Stimulated activated CD8-positive, alpha-beta memory T cell treated with anti-CD3 and anti-CD28 coated beads, Interleukin-12 subunit alpha, Interleukin-12 subunit beta, amount 100 ng/mL, for 4 hours (primary cell): ENCODE measurements around the gene BANP.
"Not testable (repeated sequence)": the region's sequence is repeated elsewhere in the genome, so short reads cannot be mapped to it uniquely, and the experiment has no call there.

ENCODE experiments used
- DNase-seq: peaks from one replicate; pipeline ENCODE4 v3.0.0-alpha.2; 2020; ENCODE audit warnings: low read depth

BANP gene

GRCh38 chr16:87926246-87927194 is 24.7 kb upstream of the BANP start:
- DNase-seq: no peak

GRCh38 chr16:87927195-87927562 is 24.1 kb upstream of the BANP start:
- DNase-seq: no peak

GRCh38 chr16:87929986-87930385 is 21.2 kb upstream of the BANP start:
- no peak for DNase-seq

- DNase-seq: no peak
These were observed 20.8 kb upstream of the BANP start for GRCh38 chr16:87930456-87930855.

- no peak for DNase-seq
These were observed 19.7 kb upstream of the BANP start for GRCh38 chr16:87931504-87931903.

DNA sequence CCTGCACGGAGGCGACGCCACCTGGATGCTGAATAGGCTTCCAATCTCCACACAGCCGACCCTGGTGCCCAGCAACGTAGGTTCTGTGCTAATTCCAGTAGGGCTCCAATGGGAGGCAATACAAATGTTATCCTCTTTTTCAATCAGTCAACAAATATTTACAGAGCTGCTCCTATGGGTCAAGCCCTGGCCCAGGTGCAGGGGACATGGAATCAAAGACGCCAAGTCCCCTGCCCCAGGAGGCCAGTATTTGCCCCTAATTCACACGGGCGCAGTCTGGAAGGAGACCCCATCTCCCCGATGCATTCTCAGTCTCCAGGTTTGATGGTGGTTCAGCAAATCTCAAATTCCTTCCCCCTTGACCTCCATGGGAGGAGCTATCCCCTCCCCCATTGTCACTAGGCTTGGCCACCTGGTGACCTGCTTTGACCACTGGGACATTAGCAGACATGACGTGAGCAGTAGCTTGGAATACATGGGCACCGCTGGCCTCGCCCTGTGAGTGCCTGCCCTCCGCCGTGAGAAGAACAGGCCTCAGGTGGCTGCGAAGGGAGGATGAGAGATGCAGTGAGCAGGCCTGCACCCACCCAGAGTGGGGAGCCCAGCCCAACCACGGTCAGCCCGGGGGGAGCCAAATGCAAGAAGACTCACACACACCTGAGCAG is 18.6 kb upstream of the BANP start:
- DNase-seq: not testable (repeated sequence)

DNA sequence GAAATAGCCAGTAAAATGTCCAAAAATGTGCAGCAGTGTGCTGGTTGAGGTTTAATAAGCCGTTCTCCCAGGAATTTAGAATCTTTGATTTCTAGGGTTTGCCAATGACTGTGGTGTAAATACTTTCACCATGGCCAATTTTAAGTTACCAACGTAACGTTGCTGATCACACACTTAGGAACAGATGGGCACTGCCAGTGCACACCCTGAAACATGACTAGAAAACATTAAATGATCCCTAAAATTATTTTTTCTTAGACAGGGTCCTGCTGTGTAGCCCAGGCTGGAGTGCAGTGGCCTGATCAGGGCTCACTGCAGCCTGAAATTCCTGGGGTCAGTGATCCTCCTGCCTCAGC is 18.1 kb upstream of the BANP start:
- DNase-seq: no peak

DNA sequence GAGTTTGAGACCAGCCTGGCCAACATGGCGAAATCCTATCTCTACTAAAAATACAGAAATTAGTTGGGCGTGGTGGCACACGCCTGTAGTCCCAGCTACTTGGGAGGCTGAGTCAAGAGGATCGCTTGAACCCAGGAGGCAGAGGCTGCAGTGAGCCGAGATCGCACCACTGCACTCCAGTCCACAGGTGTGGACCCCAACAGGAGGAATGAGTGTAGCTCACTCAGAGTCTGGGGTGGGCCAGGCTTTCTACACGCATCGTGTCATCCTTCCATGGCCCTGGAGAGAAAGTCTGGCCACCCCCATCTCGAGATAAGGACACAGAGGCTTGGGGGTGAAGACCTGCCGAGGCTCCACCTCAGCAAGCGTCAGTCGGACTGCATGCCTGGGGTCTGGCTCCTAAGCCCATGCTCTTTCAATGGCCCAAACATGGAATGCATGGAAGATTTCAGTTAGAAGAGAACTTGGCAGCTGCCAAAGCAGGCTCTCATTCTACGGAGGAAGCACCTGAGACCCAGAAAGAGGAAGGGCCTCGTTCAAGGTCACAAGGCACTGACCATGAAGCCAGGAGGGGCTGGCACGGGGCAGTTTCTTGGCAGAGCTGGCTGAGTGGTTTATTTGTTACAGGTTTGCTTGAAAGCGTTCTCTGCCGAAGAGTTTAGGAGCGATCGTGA is 16.3 kb upstream of the BANP start:
- not testable (repeated sequence) for DNase-seq

GRCh38 chr16:87936016-87936374 is 15.2 kb upstream of the BANP start:
- DNase-seq: not testable (repeated sequence)

DNA sequence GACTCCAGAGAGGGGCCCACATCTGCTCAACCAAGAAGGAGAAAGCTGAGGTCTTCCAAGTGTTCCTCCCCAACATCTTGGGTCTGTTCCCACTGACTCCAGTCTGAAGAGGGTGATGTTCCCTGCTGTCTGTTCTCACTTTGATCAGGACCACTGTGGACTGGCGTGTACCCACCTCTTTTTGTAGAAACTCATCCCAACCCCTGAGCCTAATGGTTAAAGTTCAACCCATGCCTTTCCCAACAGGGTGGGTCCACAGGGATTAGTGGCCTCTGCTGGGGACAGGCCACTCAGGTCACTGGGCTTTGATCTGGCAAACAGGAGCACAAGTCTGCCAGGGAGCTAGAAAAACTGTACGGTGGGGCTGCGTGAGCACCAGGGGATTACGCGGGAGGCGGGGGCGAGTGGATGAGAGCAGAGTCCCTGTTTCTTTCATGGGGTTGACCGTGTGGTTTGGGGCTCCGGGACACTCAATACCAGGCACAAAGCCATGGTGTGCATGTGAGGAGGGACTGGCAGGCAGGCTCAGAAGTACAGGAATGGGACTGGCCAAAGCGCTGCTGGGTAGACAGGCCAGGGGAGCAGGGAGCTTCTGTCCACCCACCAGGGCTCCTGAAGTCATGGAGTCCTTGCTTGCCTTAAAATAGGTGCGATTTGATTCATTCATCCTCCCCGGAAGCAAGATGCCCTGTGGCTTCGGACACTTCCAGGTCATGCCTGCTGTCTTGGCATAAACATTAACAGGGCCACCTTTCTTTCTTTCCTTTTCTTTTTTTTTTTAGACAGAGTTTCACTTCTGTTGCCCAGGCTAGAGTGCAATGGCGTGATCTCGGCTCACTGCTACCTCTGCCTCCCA is 14.6 kb upstream of the BANP start, which contains the start of gene CA5A:
Gene CA5A, minus strand, starts transcription at position 155 of the 856 bp plus-strand sequence. Its CDS starts 79 bp downstream, at position 76.
- no peak for DNase-seq

- not testable (repeated sequence) for DNase-seq
These were observed 14.0 kb upstream of the BANP start for GRCh38 chr16:87937231-87937542.

GRCh38 chr16:87938412-87938949 is 12.8 kb upstream of the BANP start:
- no peak for DNase-seq

DNA sequence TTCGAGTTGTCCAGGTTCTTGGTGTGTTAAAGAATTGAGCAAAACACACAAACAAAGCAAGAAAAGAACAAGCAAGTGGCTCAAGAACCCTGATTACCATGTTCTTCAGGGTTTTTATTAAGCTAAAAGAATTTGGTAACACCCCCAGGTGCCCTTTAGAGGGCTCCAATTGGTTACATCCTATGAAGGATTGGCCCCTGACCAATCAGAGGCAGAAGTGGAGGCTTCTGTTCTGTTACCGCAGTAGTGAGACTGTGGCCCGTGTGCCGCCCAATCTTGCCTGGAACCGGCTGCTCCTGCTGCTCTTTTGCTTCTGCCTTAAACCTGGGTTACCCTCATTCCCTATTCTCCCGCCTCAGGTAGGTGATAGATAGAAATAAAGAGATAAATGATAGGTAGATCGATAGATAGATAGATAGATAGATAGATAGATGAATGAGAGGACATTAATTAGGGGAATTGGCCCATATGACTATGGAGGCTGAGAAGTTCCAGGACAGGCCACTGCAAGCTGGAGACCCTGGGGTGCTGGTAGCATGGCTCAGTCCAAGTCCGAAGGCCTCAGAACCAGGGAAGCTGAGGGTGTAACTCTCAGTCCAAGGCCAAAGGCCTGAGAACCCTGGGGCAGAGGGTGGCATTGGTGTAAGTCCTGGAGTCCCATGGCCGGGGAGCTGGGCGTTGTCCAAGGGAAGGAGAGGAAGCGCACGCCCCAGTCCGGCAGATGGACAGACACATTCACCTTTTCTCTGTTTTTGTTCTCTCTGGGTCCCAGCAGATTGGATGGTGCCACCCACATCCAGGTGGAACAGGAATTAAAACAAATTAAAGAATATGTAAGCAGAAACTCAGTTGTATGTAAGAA is 11.4 kb upstream of the BANP start:
- DNase-seq: no peak

GRCh38 chr16:87942680-87943079 is 8.6 kb upstream of the BANP start:
- DNase-seq: no peak

- no peak for DNase-seq
These were observed 5.7 kb upstream of the BANP start for GRCh38 chr16:87945351-87946042.

DNA sequence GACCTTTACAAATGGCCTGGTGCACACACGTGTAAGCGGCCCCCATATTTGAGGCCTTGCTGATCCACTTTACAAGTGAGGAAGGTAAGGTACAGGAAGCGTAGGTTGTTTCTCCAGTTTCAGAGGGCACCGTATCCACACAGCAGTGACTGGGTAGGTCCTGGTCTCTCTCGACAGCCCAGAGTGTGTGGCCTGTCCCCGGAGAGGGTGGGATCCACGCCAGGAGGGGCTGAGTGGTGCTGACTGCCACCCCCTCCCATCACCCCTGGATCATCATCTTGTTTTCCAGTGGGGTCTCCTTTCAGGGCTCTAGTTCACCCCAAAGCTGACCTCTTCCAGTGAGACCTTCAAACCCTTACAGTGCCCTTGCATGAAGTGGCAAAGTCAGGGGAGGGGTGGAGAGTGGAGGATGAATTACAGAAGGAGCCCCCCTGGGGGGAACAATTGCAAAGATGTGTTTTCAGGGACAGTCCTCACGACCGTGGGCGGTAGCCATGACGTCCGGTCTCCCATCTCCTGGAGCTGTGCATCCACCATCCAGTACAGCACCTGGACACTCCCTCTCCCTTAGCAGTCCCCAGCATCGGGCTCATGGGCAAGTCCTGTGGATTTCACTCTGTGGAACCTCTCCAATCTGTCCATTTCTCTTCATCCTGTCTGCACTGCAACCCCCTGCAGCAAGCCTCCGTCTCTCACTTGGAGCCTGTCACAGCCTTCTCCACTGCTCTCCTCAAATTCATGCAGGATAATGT is 4.5 kb upstream of the BANP start:
- DNase-seq: no peak

DNA sequence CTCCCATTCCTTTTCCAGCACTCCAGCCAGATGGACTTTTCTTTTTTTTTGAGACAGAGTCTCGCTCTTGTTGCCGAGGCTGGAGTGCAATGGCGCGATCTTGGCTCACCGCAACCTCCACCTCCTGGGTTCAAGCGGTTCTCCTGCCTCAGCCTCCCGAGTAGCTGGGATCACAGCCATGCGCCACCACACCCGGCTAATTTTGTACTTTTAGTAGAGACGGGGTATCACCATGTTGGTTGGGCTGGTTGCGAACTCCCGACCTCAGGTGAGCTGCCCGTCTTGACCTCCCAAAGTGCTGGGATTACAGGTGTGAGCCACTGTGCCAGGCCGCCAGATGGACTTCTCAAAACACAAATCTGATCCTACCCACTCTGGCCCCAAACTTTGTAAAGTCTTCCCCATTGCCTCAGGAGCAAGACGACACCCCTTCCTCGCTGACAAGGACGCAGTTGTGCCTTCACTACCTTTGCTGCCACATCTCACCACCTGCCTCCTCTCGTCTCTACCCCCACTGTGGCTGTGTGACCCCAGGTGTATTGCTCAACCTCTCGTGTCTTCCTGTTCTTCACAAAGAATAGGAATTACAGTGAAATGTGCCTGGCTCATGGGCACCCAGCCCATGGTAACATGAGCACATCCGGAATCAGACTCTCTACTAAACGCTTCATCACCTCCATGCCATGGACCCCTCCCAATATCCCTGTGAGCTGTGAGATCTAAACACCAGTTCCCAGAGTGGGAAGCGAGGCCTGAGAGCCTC is 3.7 kb upstream of the BANP start:
- no peak for DNase-seq

DNA sequence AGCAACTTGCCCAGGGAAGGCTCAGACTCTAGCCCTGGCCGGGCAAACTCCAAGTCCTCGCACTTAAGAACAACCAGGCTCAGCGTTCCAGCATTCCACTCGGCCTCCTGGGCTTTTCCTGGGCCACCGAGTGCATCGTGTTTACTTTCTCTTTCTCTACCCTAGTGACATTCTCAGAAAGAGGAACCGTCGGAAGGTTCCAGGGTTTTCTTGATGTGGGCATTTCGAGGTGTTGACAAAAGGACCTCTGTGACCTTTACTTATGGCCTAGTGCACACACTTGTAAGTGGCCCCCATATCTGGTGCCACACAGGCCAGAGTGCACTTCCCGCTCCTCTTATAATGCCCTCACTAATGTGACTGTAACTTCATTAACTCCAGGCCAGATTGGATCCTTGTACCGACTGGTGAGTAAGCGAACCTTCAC is 3.1 kb upstream of the BANP start:
- no peak for DNase-seq

GRCh38 chr16:87948735-87949070 is 2.5 kb upstream of the BANP start:
- no peak for DNase-seq
